CD4-positive, alpha-beta T cell treated with Interleukin-6 at 100 ng/mL for 8 hours (primary cell): ENCODE measurements around the gene TFR2.
A peak's percentile ranks its signal among the peaks of the same experiment; 100 is the strongest.
"Not testable (repeated sequence)": the region's sequence is repeated elsewhere in the genome, so short reads cannot be mapped to it uniquely, and the experiment has no call there.

Experiments used
- DNase-seq: peaks from one replicate; pipeline ENCODE4 v3.0.0-alpha.2; 2020; ENCODE audit warnings: mixed read lengths, low spot score

Gene TFR2

DNA sequence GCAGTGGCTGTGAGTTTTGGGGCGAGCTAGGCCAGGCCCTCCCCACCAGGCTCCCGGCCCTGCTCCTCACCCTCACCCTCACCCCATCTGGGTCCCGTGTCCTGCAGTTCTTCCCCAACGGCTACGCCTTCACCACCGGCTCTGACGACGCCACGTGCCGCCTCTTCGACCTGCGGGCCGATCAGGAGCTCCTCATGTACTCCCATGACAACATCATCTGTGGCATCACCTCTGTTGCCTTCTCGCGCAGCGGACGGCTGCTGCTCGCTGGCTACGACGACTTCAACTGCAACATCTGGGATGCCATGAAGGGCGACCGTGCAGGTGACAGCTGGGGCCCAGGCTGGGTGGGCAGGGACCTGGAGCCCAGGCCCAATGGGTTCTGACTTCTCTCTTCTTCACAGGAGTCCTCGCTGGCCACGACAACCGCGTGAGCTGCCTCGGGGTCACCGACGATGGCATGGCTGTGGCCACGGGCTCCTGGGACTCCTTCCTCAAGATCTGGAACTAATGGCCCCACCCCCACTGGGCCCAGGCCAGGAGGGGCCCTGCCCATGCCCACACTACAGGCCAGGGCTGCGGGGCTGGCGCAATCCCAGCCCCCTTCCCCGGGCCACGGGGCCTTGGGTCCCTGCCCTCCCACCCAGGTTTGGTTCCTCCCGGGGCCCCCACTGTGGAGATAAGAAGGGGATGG, 37.1 kb upstream of the TFR2 start:
- DNase-seq, result no peak

DNA sequence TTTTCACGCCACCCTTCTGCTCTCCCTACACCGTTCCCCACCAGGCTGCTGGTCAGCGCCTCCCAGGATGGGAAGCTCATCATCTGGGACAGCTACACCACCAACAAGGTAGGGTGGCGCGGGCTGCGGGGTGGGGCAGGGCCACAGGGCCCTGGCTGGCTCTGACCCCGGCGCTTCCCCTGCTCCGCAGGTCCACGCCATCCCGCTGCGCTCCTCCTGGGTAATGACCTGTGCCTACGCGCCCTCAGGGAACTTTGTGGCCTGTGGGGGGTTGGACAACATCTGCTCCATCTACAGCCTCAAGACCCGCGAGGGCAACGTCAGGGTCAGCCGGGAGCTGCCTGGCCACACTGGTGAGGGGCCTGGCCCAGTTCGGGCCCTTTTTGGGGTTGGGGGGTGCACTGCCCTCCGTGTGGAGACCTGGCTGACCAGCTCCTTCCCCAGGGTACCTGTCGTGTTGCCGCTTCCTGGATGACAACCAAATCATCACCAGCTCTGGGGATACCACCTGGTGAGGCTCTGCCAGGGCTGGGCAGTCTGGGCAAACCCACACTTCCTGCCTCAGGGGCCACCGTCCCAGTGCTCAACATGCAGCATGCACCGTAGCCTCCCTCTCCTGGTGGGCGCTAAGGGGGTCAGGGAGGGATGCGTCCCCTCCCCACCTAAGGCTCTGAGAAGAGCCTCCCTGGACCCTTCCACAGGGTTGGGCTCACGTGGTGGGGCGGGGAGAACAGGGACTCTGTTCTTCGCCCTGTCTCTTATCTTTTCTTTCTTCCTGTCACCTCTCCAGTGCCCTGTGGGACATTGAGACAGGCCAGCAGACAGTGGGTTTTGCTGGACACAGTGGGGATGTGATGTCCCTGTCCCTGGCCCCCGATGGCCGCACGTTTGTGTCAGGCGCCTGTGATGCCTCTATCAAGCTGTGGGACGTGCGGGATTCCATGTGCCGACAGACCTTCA, 36.2 kb upstream of the TFR2 start:
- DNase-seq, result no peak

DNA sequence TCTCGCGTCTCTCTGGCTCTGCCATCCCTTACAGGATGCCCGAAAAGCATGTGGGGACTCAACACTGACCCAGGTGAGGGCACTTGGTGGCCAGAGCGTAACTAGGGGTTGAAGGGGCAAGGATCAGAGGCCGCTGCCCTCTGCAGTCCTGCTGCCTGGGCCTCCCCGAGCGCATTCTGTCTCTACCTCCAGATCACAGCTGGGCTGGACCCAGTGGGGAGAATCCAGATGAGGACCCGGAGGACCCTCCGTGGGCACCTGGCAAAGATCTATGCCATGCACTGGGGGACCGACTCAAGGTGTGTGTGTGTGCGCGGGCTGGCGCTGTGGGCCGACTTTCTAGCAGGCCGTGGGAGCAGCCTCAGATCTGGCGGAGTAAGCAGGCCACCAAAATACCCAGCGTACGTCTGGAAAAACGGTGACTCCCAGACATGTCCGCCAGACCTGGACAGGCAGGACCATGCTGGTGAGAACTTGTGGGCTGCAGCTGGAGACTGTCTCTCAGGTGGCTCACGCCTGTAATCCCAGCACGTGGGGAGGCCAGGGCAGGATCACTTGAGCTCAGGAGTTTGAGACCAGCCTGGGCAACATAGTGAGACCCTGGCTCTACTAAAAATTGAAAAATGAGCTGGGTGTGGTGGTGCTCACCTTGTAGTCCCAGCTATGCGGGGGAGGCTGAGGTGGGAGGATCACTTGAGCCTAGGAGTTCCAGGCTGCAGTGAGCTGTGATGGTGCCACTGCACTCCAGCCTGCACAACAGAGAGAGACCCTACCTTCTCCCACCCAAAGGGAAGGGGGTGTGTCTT, 35.4 kb upstream of the TFR2 start:
- DNase-seq, result no peak

DNA sequence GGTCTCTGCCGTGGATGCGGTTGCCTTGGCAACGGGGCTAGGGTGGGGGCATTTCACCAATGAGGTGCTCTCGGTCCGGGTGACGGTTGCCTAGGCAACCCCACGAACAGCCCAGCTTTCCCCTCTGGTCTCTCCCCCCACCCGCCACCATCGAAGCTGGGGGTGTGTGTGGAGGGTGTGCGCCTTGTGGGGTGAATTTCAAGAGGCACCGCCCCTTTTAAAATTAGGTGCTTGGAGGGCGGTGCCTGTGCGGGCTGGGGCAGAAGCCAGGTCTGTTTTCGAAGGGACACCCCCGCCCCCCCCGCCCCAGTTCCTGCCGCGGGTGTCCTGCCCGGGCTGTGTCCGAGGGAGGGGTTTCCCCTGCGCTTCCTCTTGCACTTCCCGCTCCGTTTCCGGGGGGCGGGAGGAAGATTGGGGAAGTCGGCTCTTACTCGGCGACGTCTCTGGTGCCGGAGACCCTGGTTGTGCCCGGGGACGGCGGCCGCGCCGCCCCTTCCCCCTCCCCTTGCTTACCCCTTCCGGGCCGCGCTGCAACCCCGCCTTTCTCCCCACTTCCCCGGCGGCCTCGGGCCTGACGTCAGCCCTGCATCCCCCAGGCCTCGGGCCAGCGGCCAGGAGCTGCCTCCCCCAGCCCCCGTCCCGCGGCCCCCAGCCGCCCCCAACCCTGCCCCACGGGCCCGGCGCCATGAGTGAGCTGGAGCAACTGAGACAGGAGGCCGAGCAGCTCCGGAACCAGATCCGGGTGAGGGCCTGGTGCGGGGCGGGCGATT, 34.4 kb upstream of the TFR2 start:
- peak; percentile 93 for DNase-seq

DNA sequence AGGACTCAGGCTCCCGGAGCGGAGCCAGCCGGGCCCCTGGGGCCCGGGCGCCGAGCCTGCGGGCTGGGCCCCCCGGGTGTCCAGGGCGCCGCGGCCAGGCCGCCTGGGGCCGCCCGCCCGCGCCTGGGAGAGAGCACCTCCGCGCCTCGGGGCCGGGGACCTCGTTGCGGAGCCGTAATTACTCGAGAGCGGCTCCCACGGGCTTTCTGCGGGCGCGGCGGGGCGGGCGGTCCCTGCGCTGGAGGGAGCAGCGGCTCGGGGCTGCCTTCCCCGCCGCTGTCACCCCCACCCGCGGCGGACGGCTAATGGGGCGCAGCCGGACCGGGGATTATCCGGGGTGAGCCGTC, 33.7 kb upstream of the TFR2 start:
- DNase-seq, result no peak

DNA sequence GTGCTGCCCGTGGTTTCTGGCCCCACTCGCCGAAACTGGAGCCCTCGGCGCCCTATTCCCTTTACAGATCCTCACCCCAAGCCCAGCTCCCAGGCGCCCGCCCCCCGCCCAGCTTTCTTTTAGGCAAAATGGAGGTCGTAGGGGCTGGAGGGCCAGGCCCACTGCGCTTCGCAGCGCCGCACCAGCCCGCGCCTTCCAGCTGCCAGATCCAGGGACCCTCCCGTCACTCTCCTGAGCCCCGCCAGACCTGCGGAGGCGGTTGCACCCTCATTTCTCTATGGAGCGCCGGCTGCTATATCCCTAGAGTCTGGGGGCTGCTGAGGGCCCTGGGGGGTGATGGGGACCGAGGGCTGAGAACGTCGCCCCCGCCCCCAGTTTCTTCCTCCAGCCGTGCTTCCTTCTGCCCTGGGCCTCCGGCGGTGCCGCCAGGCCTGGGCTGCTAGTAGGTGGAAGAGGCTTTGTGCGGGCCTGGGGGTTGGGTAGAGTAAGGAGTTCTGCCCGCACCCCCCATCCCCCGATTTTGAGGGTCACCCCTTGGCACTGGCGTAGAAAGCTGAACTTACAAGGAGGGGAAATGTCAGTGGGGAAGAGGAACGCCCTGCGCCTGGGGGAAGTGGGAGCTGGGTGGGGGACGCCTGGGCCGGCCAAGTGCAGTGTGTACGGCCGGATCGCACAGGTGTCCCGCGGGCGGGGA, 33.2 kb upstream of the TFR2 start:
- no peak for DNase-seq

DNA sequence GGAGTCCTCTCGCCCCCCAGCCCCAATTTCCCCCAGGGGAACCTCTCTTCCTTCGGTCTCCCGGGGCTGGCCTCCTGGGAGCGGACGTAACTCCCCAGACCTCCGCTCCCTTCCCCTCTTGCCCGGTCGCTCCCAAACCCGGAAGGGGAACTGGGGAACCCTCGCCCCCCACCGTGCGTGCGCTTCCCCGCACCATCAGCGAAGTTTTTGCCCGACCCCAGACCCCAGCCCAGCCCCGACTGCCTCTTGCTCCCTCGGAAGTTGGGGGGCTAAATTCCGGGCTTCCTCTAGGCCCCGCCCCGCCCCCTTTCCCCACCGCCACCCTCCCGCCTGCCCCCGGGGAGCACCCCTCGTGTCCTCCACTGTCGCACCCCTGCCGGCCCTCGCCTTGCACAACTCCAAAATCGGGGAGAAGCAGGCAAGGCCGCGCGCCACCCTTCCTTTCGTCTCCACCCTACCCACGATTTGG, 32.6 kb upstream of the TFR2 start:
- DNase-seq, result no peak

DNA sequence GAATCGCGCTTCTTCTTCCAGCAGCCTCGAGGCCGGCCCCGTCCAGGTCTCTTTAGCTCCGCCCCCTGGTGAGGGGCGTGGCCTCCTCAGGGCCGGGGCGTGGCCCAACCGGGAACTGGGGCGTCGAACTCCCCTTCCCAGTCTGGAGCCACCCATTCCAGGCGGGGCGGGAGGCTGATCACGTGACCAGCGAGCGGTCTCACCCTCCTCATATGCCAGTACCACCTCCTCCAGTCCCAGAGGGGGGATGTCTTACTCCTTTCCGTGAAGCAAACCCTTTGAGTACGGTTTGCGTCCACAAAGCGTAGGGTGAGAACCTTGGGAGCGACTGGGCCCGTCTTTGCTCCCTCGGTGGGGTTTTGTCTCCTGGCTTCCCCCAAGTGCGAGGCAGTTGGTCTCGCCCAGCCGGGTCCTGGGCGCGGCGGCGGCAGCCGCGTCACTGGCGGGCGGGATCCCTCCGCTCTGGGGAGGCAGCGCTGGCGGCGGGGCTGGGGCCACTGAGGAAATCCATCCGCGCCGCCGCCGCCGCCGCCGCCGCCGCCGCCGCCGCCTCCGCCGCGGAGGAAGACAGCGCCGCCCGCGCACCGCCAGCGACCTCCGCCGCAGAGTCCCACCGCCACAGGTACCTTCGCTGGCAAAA, 32.1 kb upstream of the TFR2 start, which contains the start of gene GNB2:
Gene GNB2 (plus strand): TSS at position 439 of the 640 bp plus-strand sequence. CDS start 2,526 bp downstream, outside the sequence.
- DNase-seq, result peak; percentile 99

DNA sequence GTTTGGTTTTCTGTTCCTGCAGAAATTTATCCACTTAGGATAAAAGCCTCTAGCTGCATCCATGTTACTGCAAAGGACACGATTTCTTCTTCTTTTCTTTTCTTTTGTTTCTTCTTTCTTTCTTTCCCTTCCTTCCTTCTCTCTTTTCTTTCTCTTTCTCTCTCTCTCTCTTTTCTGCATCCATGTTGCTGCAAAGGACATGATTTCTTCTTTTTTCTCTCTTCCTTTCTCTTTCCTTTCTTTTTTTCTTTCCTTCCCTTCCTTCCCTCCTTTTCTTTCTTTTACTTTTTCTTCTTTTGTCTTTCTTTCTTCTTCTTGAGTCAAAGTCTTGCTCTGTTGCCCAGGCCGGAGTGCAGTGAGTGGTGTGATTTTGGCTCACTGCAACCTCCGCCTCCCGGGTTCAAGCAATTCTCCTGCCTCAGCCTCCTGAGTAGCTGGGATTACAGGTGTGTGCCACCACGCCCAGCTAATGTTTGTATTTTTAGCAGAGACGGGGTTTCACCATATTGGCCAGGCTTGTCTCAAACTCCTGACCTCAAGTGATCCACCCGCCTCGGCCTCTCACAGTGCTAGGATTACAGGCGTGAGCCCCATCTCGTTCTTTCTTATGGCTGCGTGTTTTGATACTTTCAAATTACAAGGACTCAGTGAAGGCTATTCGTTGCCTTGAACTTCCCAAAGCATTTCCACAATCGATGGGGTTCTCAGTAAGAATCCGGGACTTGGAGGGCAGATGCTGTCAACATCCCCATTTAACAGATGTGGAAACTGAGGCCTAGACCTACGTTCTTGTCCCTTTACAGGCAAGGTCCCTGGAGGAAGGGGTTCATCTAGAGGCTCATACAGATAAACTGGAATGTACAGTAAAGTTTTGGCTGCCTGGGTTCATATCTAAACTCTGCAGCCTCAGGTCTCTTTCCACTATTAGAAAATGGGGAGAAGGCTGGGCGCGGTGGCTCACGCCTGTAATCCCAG, 30.3 kb upstream of the TFR2 start:
- DNase-seq, result no peak

DNA sequence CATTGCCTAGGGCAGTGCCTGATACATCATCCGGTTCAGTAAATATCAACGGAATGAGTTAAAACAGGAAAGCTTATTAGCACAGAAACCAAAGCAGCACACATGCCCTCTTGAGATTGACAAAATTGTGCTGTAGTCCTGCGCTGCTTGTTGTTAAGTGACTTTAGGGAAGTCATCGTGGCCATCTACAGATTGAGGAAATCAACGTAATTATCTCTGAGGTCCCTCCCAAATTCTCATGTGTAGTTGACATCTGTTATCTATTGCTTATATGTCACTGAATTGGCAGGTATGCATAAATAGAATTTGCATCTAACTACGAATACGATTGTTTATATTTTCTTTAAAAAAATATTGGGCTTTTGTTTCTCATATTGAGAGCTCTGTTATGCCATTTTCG, 28.7 kb upstream of the TFR2 start:
- DNase-seq, result no peak

DNA sequence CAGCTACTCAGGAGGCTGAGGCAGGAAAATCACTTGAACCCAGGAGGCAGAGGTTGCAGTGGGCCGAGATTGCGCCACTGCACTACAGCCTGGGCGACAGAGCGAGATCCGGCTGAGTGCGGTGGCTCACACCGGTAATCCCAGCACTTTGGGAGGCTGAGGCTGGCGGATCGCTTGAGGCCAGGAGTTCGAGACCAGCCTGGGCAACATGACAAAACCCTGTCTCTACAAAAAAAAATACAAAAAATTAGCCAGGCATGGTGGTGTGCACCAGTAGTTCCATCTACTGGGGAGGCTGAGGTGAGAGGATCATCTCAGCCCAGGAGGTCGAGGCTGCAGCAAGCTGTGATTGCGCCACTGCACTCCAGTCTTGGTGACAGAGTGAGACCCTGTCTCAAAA, 27.8 kb upstream of the TFR2 start:
- not testable (repeated sequence) for DNase-seq

DNA sequence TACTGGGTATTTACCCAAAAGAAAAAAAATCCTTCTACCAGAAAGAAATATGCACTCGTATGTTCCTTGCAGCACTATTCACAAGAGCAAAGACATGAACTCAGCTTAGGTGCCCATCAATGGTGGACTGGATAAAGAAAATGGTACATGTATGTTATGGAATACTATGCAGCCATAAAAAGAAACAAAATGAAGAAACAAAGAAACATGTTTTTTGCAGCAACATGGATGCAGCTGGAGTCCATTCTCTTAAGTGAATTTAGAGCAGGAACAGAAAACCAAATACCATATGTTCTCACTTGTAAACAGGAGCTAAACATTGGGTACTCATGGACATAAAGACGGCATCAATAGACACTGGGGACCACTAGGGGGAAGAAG, 26.7 kb upstream of the TFR2 start:
- no peak for DNase-seq

DNA sequence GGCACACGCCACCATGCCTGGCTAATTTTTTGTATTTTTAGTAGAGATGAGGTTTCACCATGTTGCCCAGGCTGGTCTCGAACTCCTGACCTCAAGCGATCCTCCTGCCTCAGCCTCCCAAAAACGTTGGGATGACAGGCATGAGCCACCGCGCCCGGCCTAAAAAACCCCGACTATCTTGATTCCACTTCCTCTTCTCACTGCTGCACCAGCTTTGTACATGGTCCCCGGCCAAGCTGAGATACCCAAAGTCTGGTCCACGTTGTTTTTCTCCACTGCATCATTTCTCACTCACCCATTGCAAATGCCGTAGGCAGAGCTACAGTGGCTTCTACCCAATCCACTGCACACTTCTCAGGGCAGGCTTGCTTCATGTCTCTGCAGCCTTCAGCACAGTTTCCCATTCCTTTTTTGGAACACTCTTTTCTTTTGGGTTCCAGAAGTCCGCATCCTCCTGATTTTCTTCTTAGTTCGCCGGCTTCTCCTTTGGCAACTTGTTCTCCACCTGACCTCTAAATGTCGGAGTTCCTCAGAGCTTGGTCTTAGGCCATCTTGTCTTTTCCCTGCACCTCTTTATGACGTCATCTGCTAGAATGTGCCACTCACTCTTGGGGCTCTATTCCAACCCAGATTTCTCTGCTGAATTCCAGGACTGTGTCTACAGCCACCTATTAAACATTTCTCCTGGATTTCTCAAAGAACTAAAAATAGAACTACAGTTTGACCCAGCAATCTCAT, 26.1 kb upstream of the TFR2 start:
- no peak for DNase-seq

DNA sequence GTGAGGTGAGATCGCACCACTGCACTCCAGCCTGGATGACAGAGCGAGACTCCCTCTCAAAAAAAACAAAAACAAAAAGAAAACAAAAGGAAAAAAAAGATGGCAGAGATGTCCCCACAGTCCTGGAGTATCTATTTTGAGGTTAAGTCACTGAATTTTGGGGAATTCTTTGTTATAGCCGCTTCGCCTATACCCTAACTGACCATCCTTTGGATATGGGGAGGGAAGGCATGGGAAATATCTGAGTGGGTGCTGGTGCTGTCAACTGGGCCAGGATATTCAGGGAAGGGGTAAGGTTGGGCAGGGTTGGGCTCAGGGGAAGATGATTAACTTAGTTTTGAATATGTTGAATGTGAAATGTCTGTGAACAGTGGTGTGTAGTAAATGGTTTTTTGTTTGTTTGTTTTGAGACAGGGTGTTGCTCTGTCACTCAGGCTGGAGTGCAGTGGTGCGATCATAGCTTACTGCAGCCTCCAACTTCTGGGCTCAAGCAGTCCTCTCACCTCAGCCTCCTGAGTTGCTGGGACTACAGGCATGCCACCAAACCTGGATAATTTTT, 23.9 kb upstream of the TFR2 start:
- DNase-seq, result no peak

DNA sequence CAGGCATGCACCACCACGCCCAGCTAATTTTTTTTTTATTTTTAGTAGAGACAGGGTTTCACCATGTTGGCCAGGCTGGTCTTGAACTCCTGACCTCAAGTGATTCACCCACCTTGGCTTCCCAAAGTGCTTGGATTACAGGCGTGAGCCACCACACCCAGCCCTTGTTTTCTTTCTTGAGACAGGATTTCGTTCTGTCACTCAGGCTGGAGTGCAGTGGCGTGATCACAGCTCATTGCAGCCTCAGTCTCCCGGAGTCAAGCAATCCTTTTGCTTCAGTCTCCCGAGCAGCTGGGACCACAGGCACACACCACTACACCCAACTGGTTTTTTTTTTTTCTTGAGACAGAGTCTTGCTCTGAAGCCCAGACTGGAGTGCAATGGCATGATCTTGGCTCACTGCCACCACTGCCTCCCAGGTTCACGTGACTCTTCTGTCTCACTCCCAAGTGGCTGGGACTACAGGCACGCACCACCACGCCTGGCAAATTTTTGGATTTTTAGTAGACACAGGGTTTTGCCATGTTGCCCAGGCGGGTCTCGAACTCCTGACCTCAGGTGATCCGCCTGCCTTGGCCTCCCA, 20.9 kb upstream of the TFR2 start:
- not testable (repeated sequence) for DNase-seq

DNA sequence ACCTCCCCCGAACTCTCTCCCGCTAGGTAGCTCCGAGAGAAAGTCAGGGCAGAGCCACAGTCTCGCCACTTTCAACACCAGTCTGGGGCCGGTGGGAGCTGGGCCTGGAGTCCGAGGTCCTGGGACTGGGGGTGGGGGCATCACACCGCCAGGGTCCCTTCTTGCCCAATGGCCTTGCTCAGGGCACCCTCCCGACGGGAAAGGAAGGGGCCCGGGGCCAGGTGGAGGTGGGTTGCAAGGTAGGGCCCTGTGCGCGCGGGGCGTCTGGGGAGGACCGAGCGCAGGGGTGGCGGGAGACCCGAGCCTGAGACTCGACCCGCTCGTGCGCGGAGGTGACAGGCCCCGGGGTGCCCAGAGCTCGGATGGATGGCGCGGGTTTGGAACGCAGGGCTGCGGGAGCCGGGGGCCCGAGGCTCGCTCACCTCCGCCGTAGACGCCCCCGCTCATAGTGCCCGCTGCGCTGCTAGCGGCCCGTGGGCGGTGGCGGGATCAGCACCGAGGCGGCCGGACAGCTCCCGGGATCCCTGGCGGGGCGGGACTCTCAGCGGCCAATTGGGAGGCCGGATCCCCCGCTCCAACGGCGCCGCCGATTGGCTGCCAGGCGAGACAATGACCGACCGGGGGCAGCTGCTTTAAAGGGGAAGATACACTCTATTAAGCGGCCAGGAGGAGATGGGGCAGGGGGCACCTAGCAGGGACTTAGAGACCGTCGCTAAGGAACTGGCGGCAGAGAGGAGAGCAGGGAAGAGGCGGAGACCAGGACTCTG, 14.7 kb upstream of the TFR2 start, which contains the start of gene ACTL6B:
Gene ACTL6B (minus strand): TSS at position 541 of the 767 bp plus-strand sequence. CDS start 94 bp downstream, at position 447.
- no peak for DNase-seq
